Body of pancreas (tissue), 4 donors: Measurements from ENCODE around the gene SDHC.

Experiments
- CTCF ChIP-seq, 7 experiments: fragments of 450-650 bp in 4 of 7; fragments of 200-600 bp in 3 of 7; sonication (generic) in 3 of 7; IDR thresholded peaks; one replicate each; pipeline ENCODE4 v1.5.1; 2016 to 2019; ENCODE audit warnings: antibody characterized with exemption in 7 of 7
- POLR2A ChIP-seq, 3 donors: fragments of 450-650 bp; IDR thresholded peaks; one replicate each; pipeline ENCODE4 v1.6.1; 2016; ENCODE audit warnings: antibody characterized with exemption in 3 of 3, mild to moderate bottlenecking in 2 of 3

- no peak for TF ChIP-seq POLR2A (IDR thresholded peaks at IDR 0.05)
- no peak for TF ChIP-seq CTCF (IDR thresholded peaks at IDR 0.05)
These were observed 89.9 kb downstream of the SDHC start for GRCh38 chr1:161404051-161404597.
